Heart left ventricle (tissue), 16 donors: ENCODE results near the gene C19orf73. TPM values are rescaled to one million over a fixed set of nuclear protein-coding genes. Genes with fewer than 3 reads are reported as not detected.
"Not testable (repeated sequence)": the region's sequence is repeated elsewhere in the genome, so short reads cannot be mapped to it uniquely, and the experiment has no call there.

Experiments used
- ATAC-seq, 4 donors: fragments of 200-7000 bp; cut with Tn5 transposase; one replicate each; pipeline ENCODE4 v1.9.1; 2020 to 2022; ENCODE audit warnings: moderate library complexity in 4 of 4, mild to moderate bottlenecking in 3 of 4, moderate number of reproducible peaks in 1 of 4
- DNase-seq, 5 donors: peaks; one replicate each; pipeline ENCODE4 v3.0.0-alpha.2; 2020
- H3K27ac ChIP-seq, 12 donors: fragments of 200-600 bp; sonication (generic) in 4 of 12; one replicate each; pipeline versions ENCODE4 v1.5.0 to v1.8.0; 2016 to 2022; ENCODE audit warnings: mild to moderate bottlenecking in 2 of 12
- H3K27me3 ChIP-seq, 9 donors: fragments of 200-600 bp; sonication (generic) in 2 of 9; one replicate each; pipeline versions ENCODE4 v1.5.1 to v1.8.0; 2016 to 2022; ENCODE audit warnings: mild to moderate bottlenecking in 3 of 9
- H3K36me3 ChIP-seq, 9 donors: fragments of 200-600 bp; sonication (generic) in 2 of 9; one replicate each; pipeline versions ENCODE4 v1.5.0 to v1.8.0; 2018 to 2022; ENCODE audit warnings: mild to moderate bottlenecking in 2 of 9
- H3K4me1 ChIP-seq, 12 donors: fragments of 200-600 bp; sonication (generic) in 4 of 12; one replicate each; pipeline versions ENCODE4 v1.5.0 to v1.8.0; 2016 to 2022; ENCODE audit warnings: mild to moderate bottlenecking in 3 of 12
- H3K4me3 ChIP-seq, 12 donors: fragments of 200-600 bp; sonication (generic) in 4 of 12; one replicate each; pipeline versions ENCODE4 v1.5.0 to v1.8.0; 2017 to 2022; ENCODE audit warnings: mild to moderate bottlenecking in 9 of 12, moderate library complexity in 4 of 12
- H3K9me3 ChIP-seq, 12 donors: fragments of 200-600 bp; sonication (generic) in 4 of 12; one replicate each; pipeline versions ENCODE4 v1.5.0 to v1.8.0; 2016 to 2022; ENCODE audit warnings: mild to moderate bottlenecking in 1 of 12
- POLR2A ChIP-seq, 2 donors: fragments of 450-650 bp; IDR thresholded peaks; one replicate each; pipeline ENCODE4 v1.6.1; 2017; ENCODE audit warnings: antibody characterized with exemption in 2 of 2, mild to moderate bottlenecking in 2 of 2, moderate library complexity in 2 of 2
- WGBS, 4 donors: extraction: QIAGEN DNeasy Blood & Tissue Kit in 2 of 4; methylation state at CpG; one replicate each; pipeline versions ENCODE4 v1.1.5 to v1.1.7; 2013 to 2018; 5-methylcytosine and 5-hydroxymethylcytosine counted together
- intact Hi-C, 10 donors: fragments of 100-400 bp; cut with DNase I; formaldehyde crosslinking; loops; one replicate each; pipeline versions ENCODE4 v1.11.1 to v1.14.2; 2022
- polyA plus RNA-seq, 2 donors: library from polyadenylated mRNA; stranded (reverse); fragments of 200-250 nt; gene quantifications; one replicate each; pipeline ENCODE4 v1.2.3, GENCODE V29; 2013
- total RNA-seq, 9 donors: library from RNA; depleted of rRNA in 2 of 9; stranded (reverse); fragments of >200 nt in 2 of 9; fragmentation: NEBNext Ultra II Directional in 3 of 9; extraction: Animal tissue kit (Norgen Biotek cat#: 25700) in 3 of 9; gene quantifications; one replicate each; pipeline versions ENCODE4 v1.1.0 to v1.2.4, GENCODE V29; 2016 to 2023
- TF ChIP-seq, protein P1 (sequence below), 12 donors: fragments of 200-600 bp; sonication (generic) in 4 of 12; IDR thresholded peaks; one replicate each; pipeline versions ENCODE4 v1.5.0 to v1.8.0; 2018 to 2022; ENCODE audit warnings: antibody characterized with exemption in 12 of 12, mild to moderate bottlenecking in 5 of 12
- donor health status: ischemic (EF 13 %, LVEDD 7.1; RV severe dilation, severe dysfunction).
- donor health status: healthy with polysubstance abuse.
- donor health status: DM: no; HTN: yes; CAD: no.
- donor health status: DM: no; HTN: no; CAD: no.
- donor health status: ischemic (EF 25% LVEDD 6.9; RV normal size, moderate dysfunction).
- donor health status: ischemic (EF 25% LVEDD 5.7; RV mildly dilated, moderate dysfunction).
- donor health status: healthy.
- donor health status: DM: yes; HTN: yes; CAD: no.
- donor health status: ischemic (EF 35%, LVEDD 5.7; RV mildly dilated, moderate dysfunction).
- donor health status: nonischemic (EF 11% LVEDD 7.7; RV severe dilation, severe dysfunction).
- donor health status: DM: yes; HTN: yes; CAD: no.
- donor health status: PGD.
- donor health status: ischemic (EF 29% LVEDD 5.4; RV normal size, mild dysfunction).
- donor health status: nonischemic (EF 23%, LVEDD 6.1; RV moderate dilation, normal function).

The C19orf73 gene
- total and polyA plus RNA-seq, 11 donors, result 0.69 to 3.8 (median 1.4) TPM

DNA sequence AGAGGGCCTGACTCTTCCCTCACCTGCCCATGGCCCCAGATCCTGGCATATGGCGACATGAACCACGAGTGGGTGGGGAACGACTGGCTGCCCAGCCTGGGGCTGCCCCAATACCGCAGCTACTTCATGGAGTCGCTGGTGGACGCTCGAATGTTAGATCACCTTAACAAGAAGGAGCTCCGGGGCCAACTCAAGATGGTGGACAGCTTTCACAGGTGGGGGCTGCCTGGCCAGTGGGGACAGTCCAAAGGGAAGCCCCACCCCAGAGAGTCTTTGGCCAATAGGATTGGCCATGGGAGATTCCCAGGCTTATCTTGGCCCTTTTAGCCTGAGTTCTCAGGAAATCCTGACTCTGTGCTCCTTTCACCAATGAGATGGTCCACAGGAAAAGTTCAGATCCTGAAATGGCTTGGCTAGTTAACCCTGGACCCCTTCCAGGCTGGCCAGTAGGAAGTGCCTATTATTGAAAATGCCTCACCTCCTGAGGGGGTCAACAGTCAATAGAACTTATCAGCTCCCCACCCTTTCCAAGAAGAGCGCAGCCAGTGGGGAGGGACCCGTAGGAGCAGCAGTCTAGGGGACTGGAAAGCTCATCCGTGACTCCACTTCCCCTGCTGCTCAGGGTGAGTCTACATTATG, 29.2 kb upstream of the C19orf73 start:
- DNase-seq (peak; percentile 47 to 70 (median 67)), ATAC-seq (peak in 2 of 4 donors; percentile 2 to 23)
- WGBS, 4 donors, result 58 to 73% (median 59%) methylated on average over 11 of the region's 11 CpGs
- H3K9me3 ChIP-seq, result no peaks in the 10 kb centered on the region
- H3K36me3 ChIP-seq, result no peaks in the 10 kb centered on the region
- H3K4me1 ChIP-seq, result peaks cover 0 to 56% (median 40%) of the 10 kb centered on the region in 12 donors
- H3K27me3 ChIP-seq, result peaks cover 0 to 21% (median 0%) of the 10 kb centered on the region in 9 donors
- intact Hi-C loops, result loop anchor here (2.0 to 5.0 kb wide), 5 partner anchors 29 to 156 kb away; partner anchors contain the start of genes LIN7B (in 4 of the 10), C19orf73 (in 2 of the 10), PPFIA3 (in 2 of the 10) and GYS1 (in 1 of the 10)
- peak overlapping the region in 11 of 12 donors; percentile 50 to 92 (median 74) for H3K4me3 ChIP-seq
- H3K27ac ChIP-seq, result peak overlapping the region; percentile 70 to 100 (median 86)
- TF ChIP-seq, protein P1, sequence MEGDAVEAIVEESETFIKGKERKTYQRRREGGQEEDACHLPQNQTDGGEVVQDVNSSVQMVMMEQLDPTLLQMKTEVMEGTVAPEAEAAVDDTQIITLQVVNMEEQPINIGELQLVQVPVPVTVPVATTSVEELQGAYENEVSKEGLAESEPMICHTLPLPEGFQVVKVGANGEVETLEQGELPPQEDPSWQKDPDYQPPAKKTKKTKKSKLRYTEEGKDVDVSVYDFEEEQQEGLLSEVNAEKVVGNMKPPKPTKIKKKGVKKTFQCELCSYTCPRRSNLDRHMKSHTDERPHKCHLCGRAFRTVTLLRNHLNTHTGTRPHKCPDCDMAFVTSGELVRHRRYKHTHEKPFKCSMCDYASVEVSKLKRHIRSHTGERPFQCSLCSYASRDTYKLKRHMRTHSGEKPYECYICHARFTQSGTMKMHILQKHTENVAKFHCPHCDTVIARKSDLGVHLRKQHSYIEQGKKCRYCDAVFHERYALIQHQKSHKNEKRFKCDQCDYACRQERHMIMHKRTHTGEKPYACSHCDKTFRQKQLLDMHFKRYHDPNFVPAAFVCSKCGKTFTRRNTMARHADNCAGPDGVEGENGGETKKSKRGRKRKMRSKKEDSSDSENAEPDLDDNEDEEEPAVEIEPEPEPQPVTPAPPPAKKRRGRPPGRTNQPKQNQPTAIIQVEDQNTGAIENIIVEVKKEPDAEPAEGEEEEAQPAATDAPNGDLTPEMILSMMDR (IDR thresholded peaks at IDR 0.05), result no peak
- peak in 1 of 2 donors; percentile 21 for TF ChIP-seq POLR2A (IDR thresholded peaks at IDR 0.05)

DNA sequence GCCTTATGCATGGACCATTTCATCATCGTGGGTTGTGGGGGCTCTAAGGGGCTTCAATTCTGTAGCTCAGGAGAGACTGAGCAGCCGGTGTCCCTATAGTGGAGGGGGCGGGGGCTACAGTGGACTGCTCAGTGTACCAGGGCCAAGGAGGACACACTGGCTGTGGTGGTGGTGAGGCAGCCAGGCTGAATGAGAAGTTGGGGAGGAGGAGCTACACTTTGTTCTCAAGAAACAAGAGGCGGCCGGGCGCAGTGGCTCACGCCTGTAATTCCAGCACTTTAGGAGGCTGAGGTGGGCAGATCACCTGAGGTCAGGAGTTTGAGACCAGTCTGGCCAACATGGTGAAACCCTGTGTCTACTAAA, 27.4 kb upstream of the C19orf73 start:
- Histone ChIP-seq H3K4me1 (peaks cover 0 to 52% (median 35%) of the 10 kb centered on the region in 12 donors), H3K4me3 (peak overlapping the region in 4 of 12 donors; percentile 29 to 50 (median 41)), H3K27ac (peak overlapping the region in 1 of 12 donors; percentile 28), H3K27me3 (peaks cover 0 to 21% (median 0%) of the 10 kb centered on the region in 9 donors)
- DNase-seq, ATAC-seq, H3K36me3 ChIP-seq, H3K9me3 ChIP-seq: not testable (repeated sequence)
- 44 to 47% (median 46%) methylated on average over 5 to 7 of the region's 7 CpGs for WGBS, 4 donors
- intact Hi-C loops, result loop anchor here in 8 of 10 donors (5.0 kb wide), 4 partner anchors 34 to 154 kb away; partner anchors contain the start of genes LIN7B (in 4 of the 8), GYS1 (in 1 of the 8) and RUVBL2 (in 1 of the 8)

DNA sequence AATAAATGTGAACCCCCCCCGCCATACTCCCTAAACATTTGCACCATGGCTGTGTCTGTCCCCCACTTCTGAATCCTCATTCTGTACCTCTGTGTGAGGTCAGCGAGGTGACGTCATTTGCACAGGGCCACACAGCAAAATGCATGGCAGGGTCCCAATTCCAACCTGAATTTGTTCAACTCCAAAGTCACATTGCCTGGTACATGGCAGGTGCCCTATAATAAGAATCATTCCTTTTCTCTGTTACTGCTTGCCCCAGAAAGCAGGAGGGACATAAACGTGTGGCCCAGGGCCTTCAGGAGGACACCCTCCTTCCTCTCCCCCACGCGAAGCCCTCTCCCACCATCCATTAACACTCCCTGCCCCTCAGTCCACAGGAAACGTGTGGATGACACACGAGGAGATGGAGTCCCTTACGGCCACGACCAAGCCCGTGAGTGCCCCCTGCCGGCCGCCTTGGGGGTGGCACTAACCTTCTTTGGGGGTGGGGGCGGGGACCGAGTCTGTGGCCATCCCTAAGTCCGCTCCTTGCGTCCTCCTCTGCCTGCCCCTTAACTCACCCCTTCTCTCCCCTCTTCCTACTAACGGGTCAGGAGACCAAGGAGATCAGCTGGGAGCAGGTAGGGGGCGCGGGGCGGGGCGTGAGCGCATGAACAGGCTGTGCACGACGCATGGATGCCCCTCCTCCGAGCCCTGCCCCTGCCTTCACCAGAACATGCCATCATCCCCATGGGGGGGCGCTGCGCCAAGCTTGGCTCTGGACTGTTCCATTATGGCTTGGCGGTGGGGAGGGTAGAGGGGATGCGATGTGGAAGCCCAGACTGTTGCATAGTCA, 26.8 kb upstream of the C19orf73 start:
- 8 to 15% (median 11%) methylated on average over 27 to 30 of the region's 30 CpGs for WGBS, 4 donors
- TF ChIP-seq POLR2A (IDR thresholded peaks at IDR 0.05), result no peak
- TF ChIP-seq, protein P1 (IDR thresholded peaks at IDR 0.05), result peak; percentile 87 to 95 (median 91)
- H3K9me3 ChIP-seq, result no peaks in the 10 kb centered on the region
- DNase-seq, result peak; percentile 79 to 87 (median 81)
- H3K4me3 ChIP-seq, result peak overlapping the region in 9 of 12 donors; percentile 8 to 50 (median 34)
- peak in 3 of 4 donors; percentile 8 to 18 (median 12) for ATAC-seq
- H3K27ac ChIP-seq, result peak overlapping the region in 1 of 12 donors; percentile 28
- H3K36me3 ChIP-seq, result no peaks in the 10 kb centered on the region
- peaks cover 0 to 18% (median 0%) of the 10 kb centered on the region in 9 donors for H3K27me3 ChIP-seq
- intact Hi-C loops, result loop anchor here (1.0 to 5.0 kb wide), 7 partner anchors 33 to 153 kb away; partner anchors contain the start of genes LIN7B (in 4 of the 10), GYS1 (in 1 of the 10) and RUVBL2 (in 1 of the 10)
- peaks cover 0 to 46% (median 29%) of the 10 kb centered on the region in 12 donors for H3K4me1 ChIP-seq

DNA sequence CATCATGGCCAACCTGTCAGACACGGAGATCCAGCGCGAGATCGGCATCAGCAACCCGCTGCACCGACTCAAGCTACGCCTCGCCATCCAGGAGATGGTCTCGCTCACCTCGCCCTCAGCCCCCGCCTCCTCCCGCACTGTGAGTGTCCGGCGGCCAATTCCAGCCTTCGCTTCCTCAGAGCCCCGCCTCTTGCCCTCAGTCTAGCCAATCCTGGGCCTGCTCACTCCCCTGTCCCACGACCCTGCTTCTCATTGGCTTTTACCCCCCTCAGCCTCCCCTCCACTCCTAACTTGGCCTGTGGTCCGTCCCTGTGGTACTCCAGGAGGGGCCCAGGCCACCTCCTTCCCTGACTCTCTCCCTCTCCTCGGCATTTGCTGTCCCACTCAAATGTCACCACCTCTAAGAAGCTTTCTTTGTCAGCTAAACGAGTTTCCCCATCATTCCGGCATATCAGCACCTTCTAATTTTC, 24.0 kb upstream of the C19orf73 start:
- Histone ChIP-seq H3K4me1 (peaks cover 0 to 26% (median 15%) of the 10 kb centered on the region in 12 donors), H3K27ac (peak overlapping the region in 3 of 12 donors; percentile 30 to 54 (median 47)), H3K36me3 (no peaks in the 10 kb centered on the region), H3K9me3 (no peaks in the 10 kb centered on the region), H3K27me3 (no peaks in the 10 kb centered on the region), H3K4me3 (peak overlapping the region in 11 of 12 donors; percentile 21 to 64 (median 57))
- intact Hi-C loops, result loop anchor here in 1 of 10 donors (1.0 kb wide), 1 partner anchor 25 kb away; no protein-coding TSS in a partner anchor
- peak; percentile 97 to 98 (median 98) for ATAC-seq
- TF ChIP-seq, protein P1 (IDR thresholded peaks at IDR 0.05), result no peak
- peak in 1 of 2 donors; percentile 37 for TF ChIP-seq POLR2A (IDR thresholded peaks at IDR 0.05)
- DNase-seq, result peak; percentile 93 to 96 (median 93)
- 2 to 3% (median 3%) methylated on average over 20 to 21 of the region's 21 CpGs for WGBS, 4 donors
